ENCODE measurements around the gene RRAGD. TPM values are rescaled to one million over a fixed set of nuclear protein-coding genes. Genes with fewer than 3 reads are reported as not detected.

The RRAGD gene
- total and polyA plus RNA-seq, 2 of the 8 experiments (the other 6 are each of a cell fraction or from before 2014, with no cell fraction given), result 7.2 to 30.8 TPM

GRCh38 chr6:89314692-89315091 is 97.4 kb downstream of the RRAGD start:
- no peaks in the 10 kb centered on the region for H3K27me3 ChIP-seq (replicated peaks in 1 of 4; ENCODE audit: control insufficient read depth in 3 of 4, extremely low read depth in 1 of 4, insufficient read depth in 3 of 4, low read length in 3 of 4)
- H2BK5ac ChIP-seq (ENCODE audit: low read depth, low read length), result no peak overlapping the region
- peaks cover 0 to 3% (median 1%) of the 10 kb centered on the region in 4 experiments; a peak in 3 of 7 replicates for H3K4me1 ChIP-seq (replicated peaks in 1 of 4; ENCODE audit: control insufficient read depth in 3 of 4, insufficient read depth in 4 of 4, low read length in 3 of 4)
- no peak overlapping the region for H2BK20ac ChIP-seq (ENCODE audit: low read length)
- WGBS, 2 experiments (ENCODE audit: extremely low coverage in 1 of 2, insufficient coverage in 1 of 2, insufficient read length in 1 of 2, insufficient replicate concordance in 2 of 2, low coverage in 1 of 2, low lambda C conversion rate in 2 of 2, missing lambda C conversion rate in 1 of 2), result 97% methylated on average over 7 of the region's 7 CpGs; no CpG with 5 or more reads in 1 of the 2 experiments
- no peak overlapping the region for H3K14ac ChIP-seq (ENCODE audit: insufficient read length)
- H3K9me3 ChIP-seq (ENCODE audit: insufficient read depth in 2 of 2, low read depth in 1 of 2, low read length in 1 of 2), result no peaks in the 10 kb centered on the region
- H4K5ac ChIP-seq (ENCODE audit: insufficient read length, low read depth, low read length), result no peak overlapping the region
- H3K56ac ChIP-seq (replicated peaks; ENCODE audit: insufficient read length, low read depth, low read length), result no peak overlapping the region
- H3K4me2 ChIP-seq (ENCODE audit: insufficient read depth in 1 of 2, low read depth in 2 of 2, low read length in 2 of 2), result no peak overlapping the region
- no peaks in the 10 kb centered on the region for H3K79me1 ChIP-seq (ENCODE audit: low read depth, low read length)
- no peak overlapping the region for H2AK5ac ChIP-seq (ENCODE audit: low read depth, low read length)
- no peaks in the 10 kb centered on the region for H3K79me2 ChIP-seq (ENCODE audit: control insufficient read depth in 1 of 2, insufficient read depth in 2 of 2, low read length in 2 of 2)
- CTCF ChIA-PET (ENCODE audit: partially characterized antibody), result interaction anchor here (0.9 to 1.7 kb wide), 6 partner anchors 10 to 316 kb away, joined by 3 to 6 read pairs (median 4); no protein-coding TSS in a partner anchor
- POLR2A ChIA-PET (ENCODE audit: partially characterized antibody), result no interaction called here
- no peak overlapping the region for H3K9ac ChIP-seq (replicated peaks in 1 of 4; ENCODE audit: extremely low read depth in 1 of 4, low read depth in 3 of 4, low read length in 3 of 4)
- H2BK15ac ChIP-seq (ENCODE audit: low read length), result no peak overlapping the region
- H4K20me1 ChIP-seq (replicated peaks in 1 of 2; ENCODE audit: control insufficient read depth in 1 of 2, insufficient read depth in 2 of 2, low read length in 2 of 2), result no peaks in the 10 kb centered on the region
- H3K23me2 ChIP-seq (ENCODE audit: low read depth, low read length), result no peaks in the 10 kb centered on the region
- H4K91ac ChIP-seq (replicated peaks; ENCODE audit: insufficient read length, low read length), result no peak overlapping the region
- H4K8ac ChIP-seq (ENCODE audit: extremely low read depth, insufficient read depth, low read length), result no peak overlapping the region
- H3K4me3 ChIP-seq (ENCODE audit: extremely low read depth in 1 of 4, insufficient read depth in 2 of 4, low read depth in 3 of 4, low read length in 4 of 4), result no peak overlapping the region
- H2BK12ac ChIP-seq (ENCODE audit: low read depth, low read length), result no peak overlapping the region
- no peak overlapping the region for H3K4ac ChIP-seq (replicated peaks; ENCODE audit: insufficient read length, low read depth, low read length)
- no peaks in the 10 kb centered on the region for H3K36me3 ChIP-seq (ENCODE audit: control insufficient read depth in 2 of 4, insufficient read depth in 4 of 4, low read length in 3 of 4)
- DNase-seq (ENCODE audit: low read depth in 1 of 2, low spot score in 2 of 2) (no peak), FAIRE-seq (no peak)
- H3K18ac ChIP-seq (ENCODE audit: extremely low read depth, low read length), result no peak overlapping the region
- no peak overlapping the region for H2AFZ ChIP-seq (ENCODE audit: low read length)
- no peak overlapping the region for H3K27ac ChIP-seq (ENCODE audit: low read depth, low read length)
- H2BK120ac ChIP-seq (replicated peaks; ENCODE audit: low read depth, low read length), result no peak overlapping the region
- H3K23ac ChIP-seq (ENCODE audit: insufficient read length), result no peak overlapping the region
- no peak for TF ChIP-seq HDAC2 (IDR thresholded peaks at IDR 0.05; ENCODE audit: borderline replicate concordance in 1 of 2, low read depth in 2 of 2, low read length in 2 of 2)
